Gastrocnemius medialis (tissue), 4 donors: Measurements from ENCODE around the gene NFX1.

ENCODE experiments used
- POLR2A ChIP-seq, 2 donors: fragments of 450-650 bp; IDR thresholded peaks; one replicate each; pipeline ENCODE4 v1.6.1; 2017; ENCODE audit warnings: antibody characterized with exemption in 2 of 2, mild to moderate bottlenecking in 2 of 2, moderate library complexity in 2 of 2
- TF ChIP-seq, protein P1 (sequence below), 5 experiments: fragments of 450-650 bp in 3 of 5; fragments of 200-600 bp in 2 of 5; sonication (generic) in 2 of 5; IDR thresholded peaks in 4 of 5; conservative IDR thresholded peaks in 1 of 5; 1 replicate in 4 of 5; 2 replicates in 1 of 5; pipeline ENCODE4 v1.5.1; 2016 to 2019; ENCODE audit warnings: antibody characterized with exemption in 5 of 5, mild to moderate bottlenecking in 3 of 5, moderate library complexity in 3 of 5

DNA sequence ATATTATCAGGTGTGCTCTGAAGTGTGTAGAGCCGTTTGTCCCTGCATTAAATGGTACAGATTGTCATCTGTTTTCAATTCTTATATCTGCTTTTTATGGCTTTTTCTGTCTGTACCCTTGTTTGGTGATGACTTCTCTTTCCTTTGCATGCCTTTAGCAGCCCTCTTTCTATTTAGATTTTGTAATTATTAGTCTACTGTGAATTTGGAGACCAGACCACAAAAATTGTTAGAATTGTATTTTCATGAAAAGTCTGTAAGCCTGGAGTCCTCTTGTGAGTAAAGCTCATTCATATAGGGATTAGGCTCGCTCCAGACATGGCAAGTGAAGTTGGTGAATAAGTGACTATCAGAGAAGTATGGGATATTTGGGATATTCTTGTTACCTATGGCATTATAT is 41.7 kb downstream of the NFX1 start:
- TF ChIP-seq, protein P1, sequence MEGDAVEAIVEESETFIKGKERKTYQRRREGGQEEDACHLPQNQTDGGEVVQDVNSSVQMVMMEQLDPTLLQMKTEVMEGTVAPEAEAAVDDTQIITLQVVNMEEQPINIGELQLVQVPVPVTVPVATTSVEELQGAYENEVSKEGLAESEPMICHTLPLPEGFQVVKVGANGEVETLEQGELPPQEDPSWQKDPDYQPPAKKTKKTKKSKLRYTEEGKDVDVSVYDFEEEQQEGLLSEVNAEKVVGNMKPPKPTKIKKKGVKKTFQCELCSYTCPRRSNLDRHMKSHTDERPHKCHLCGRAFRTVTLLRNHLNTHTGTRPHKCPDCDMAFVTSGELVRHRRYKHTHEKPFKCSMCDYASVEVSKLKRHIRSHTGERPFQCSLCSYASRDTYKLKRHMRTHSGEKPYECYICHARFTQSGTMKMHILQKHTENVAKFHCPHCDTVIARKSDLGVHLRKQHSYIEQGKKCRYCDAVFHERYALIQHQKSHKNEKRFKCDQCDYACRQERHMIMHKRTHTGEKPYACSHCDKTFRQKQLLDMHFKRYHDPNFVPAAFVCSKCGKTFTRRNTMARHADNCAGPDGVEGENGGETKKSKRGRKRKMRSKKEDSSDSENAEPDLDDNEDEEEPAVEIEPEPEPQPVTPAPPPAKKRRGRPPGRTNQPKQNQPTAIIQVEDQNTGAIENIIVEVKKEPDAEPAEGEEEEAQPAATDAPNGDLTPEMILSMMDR (IDR thresholded peaks at IDR 0.05 in 4 of 5, conservative IDR thresholded peaks at IDR 0.05 in 1 of 5) = no peak
- no peak for TF ChIP-seq POLR2A (IDR thresholded peaks at IDR 0.05)
